Adrenal gland (tissue), 5 donors: ENCODE measurements around the gene KCNJ4.

Source experiments
- CTCF ChIP-seq, 6 experiments: fragments of 450-650 bp in 4 of 6; fragments of 200-600 bp in 2 of 6; sonication (generic) in 1 of 6; IDR thresholded peaks; 1 replicate in 5 of 6; 2 replicates in 1 of 6; pipeline versions ENCODE4 v1.5.1 to v1.8.0; 2016 to 2021; ENCODE audit warnings: antibody characterized with exemption in 6 of 6, mild to moderate bottlenecking in 2 of 6, moderate library complexity in 1 of 6
- POLR2A ChIP-seq, 2 donors: fragments of 450-650 bp; IDR thresholded peaks; one replicate each; pipeline ENCODE4 v1.6.1; 2017; ENCODE audit warnings: antibody characterized with exemption in 2 of 2, mild to moderate bottlenecking in 2 of 2, moderate library complexity in 1 of 2
- donor health status: DM: no; HTN: no; CAD: no.

- TF ChIP-seq CTCF (IDR thresholded peaks at IDR 0.05), result peak in 1 of 6 experiments; percentile 4
- TF ChIP-seq POLR2A (IDR thresholded peaks at IDR 0.05), result no peak
Observed at GRCh38 chr22:38413085-38414008, 41.7 kb downstream of the KCNJ4 start.
